Measurements from ENCODE around the gene LNPEP.

GRCh38 chr5:96961053-96961452 lies 25.2 kb downstream of the LNPEP start:
- TF ChIP-seq CTCF (IDR thresholded peaks at IDR 0.05) (no peak), POLR2A (IDR thresholded peaks at IDR 0.05) (no peak), POLR2AphosphoS5 (IDR thresholded peaks at IDR 0.05) (no peak)

Data from breast epithelium (tissue), 3 donors.